ENCODE measurements around the gene GABPB2.

GABPB2 gene

GRCh38 chr1:151158326-151158725, 87.8 kb downstream of the GABPB2 start:
- DNase-seq (ENCODE audit: extremely low read depth in 1 of 2, low read depth in 1 of 2) = peak in 1 of 2 donors; percentile 55

DNA sequence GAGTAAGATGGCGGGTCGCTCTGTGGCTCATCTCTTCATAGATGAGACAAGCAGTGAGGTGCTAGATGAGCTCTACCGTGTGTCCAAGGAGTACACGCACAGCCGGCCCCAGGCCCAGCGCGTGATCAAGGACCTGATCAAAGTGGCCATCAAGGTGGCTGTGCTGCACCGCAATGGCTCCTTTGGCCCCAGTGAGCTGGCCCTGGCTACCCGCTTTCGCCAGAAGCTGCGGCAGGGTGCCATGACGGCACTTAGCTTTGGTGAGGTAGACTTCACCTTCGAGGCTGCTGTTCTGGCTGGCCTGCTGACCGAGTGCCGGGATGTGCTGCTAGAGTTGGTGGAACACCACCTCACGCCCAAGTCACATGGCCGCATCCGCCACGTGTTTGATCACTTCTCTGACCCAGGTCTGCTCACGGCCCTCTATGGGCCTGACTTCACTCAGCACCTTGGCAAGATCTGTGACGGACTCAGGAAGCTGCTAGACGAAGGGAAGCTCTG, 88.2 kb downstream of the GABPB2 start:
- DNase-seq (ENCODE audit: extremely low read depth in 1 of 2, low read depth in 1 of 2) = no peak

DNA sequence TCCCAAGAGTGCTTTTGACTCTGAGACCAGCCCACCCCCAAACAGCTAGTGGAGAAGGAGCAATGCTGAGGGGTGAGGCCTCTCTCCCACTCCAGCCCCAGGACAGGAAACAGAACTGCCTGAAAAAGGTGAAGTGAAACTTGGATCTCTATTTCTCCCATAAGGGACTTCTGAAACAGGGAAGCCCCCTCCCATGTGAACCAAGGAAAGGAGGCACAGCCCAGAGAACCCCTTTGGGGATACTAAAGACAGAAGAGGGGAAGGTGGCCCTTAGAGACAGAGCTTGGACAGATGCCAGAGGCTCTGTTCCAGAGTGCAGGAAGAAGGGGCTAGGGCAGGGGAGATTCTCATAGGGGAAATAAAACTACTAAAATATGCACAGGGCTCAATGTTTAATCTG, 88.8 kb downstream of the GABPB2 start:
- DNase-seq (ENCODE audit: extremely low read depth in 1 of 2, low read depth in 1 of 2) = no peak

DNA sequence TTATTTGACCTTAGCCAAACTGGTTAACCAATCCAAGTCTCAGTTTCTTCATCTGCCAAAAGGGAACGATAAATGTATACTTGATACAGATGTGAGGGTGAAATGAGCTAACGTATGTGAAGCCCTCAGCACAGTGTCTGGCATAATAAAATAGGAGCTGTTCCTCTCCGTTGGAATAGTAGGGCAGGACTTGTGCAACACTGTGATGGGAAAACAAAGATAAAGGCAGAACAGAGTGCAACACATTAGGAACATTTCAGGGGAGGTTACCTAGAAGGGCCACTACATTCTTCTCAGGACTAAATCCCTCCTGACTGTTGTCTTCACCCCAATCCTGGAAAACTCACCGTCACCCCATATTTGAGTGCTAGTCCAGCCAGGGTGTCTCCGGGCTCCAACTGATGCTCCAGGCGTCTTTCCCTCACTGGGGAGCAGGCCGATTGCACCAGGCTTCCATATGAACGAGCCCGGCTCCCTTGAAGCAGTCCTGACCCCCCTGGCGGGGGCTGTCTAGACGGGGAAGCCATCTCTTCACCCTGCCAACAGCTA, 94.2 kb downstream of the GABPB2 start:
- DNase-seq (ENCODE audit: extremely low read depth in 1 of 2, low read depth in 1 of 2) = no peak

DNA sequence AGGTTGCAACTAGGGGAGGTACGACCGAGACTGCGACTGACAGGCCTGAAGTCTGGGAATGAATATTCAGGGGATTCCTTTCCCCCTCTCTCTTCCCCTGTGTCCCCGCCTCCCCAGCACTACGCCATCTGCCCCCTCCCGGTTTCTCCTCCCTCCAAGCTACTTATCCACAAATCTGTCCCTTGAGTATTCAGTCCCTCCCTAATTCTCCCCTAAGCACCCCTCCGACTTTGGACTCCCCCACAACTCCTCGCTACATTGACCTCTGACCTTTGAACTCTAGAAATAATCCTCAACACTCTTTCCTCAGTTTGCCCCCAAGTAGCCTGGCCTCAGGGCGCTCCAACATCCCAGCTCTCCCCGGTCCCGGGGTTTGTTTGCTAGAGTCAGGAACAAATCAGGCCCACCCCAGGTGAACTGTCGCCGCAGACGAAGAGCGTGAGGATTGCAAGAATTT, 94.7 kb downstream of the GABPB2 start:
- no peak for DNase-seq (ENCODE audit: extremely low read depth in 1 of 2, low read depth in 1 of 2)

DNA sequence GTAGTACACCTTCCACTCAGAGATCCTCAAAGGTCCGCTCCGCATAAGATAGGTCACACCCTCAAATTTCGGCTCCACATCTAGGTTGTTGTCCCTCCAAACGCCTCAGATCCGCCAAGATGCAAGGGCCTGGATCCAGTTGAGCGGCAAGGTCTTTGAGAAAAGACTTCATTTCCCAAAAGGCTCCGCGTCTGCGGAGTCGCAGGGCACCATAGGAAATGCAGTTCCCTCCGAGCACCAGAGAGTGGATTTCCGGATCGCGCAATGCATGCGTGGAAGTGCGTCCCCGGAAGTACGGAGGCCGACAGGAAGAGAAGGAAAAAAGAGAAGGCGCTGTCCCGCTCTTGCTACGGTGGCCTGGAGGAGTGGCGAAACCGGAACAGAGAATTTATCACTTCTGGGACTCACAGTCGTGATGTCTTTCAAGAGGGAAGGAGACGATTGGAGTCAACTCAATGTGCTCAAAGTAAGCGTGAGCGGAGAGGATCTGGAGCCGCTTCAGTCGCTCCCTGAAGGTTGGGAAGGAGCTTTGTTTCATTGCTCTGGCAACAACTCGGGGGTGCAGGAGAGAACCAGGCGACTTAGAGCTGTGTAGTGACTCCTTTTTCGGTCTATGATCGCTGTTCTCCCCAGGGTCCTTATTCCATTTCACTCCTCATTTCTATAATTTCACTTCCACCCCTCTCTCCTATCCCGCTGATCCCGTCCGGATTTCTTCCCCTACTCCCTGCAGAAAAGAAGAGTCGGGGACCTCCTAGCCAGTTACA, 95.4 kb downstream of the GABPB2 start, which contains the start of the genes LYSMD1 and SCNM1:
TSS of gene LYSMD1 (minus strand) at position 165 of the 767 bp plus-strand sequence. CDS start 644 bp downstream, outside the sequence.
TSS of gene SCNM1 (plus strand) at position 407 of the 767 bp plus-strand sequence. CDS start at position 416, 9 bp downstream.
- peak; percentile 89 to 94 for DNase-seq (ENCODE audit: extremely low read depth in 1 of 2, low read depth in 1 of 2)

DNA sequence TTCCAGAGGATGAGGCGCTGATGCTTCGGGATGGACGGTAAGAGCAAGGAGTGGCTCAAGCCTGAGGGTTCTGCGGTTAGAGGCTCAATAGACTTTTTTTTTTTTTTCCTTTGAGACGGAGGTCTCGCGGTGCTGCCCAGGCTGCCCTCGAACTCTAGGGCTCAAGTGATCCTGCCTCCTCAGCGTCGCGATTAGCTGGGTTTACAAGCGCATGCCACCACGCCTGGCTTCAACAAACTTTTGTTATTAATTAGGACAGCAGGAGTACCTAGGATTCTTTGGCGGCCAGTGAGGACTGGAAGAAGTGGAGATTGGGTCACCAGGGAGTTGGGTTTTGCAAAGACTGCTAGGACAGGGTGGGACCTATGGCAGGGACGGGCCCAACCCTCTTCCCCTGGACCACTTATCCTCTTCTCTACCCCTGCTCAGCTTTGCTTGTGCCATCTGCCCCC, 96.0 kb downstream of the GABPB2 start:
- no peak for DNase-seq (ENCODE audit: extremely low read depth in 1 of 2, low read depth in 1 of 2)

GRCh38 chr1:151167116-151167515, 96.6 kb downstream of the GABPB2 start:
- DNase-seq (ENCODE audit: extremely low read depth in 1 of 2, low read depth in 1 of 2) = no peak

GRCh38 chr1:151171190-151171589, 100.6 kb downstream of the GABPB2 start:
- DNase-seq (ENCODE audit: extremely low read depth in 1 of 2, low read depth in 1 of 2) = no peak
